HTR-8/SVneo (cell line): Measurements from ENCODE around the gene CPLANE1.
"Not testable (repeated sequence)": the region's sequence is repeated elsewhere in the genome, so short reads cannot be mapped to it uniquely, and the experiment has no call there.

Experiments used
- DNase-seq: peaks from one replicate; pipeline ENCODE4 v3.0.0; 2011; ENCODE audit warnings: low spot score, mixed read lengths; ENCODE audit not compliant: insufficient read length
- FAIRE-seq: peaks from 2 replicates; lab custom pipeline; 2011; peaks lifted over from hg19 to GRCh38; lab: Jason Lieb, UNC

Gene CPLANE1

GRCh38 chr5:37248970-37249814, at the start of gene CPLANE1:
TSS of gene CPLANE1 (minus strand) at chr5:37249376. CDS start at chr5:37247698, 1,678 bp downstream.
- peak; percentile 91 for FAIRE-seq
- DNase-seq, result peak; percentile 95

DNA sequence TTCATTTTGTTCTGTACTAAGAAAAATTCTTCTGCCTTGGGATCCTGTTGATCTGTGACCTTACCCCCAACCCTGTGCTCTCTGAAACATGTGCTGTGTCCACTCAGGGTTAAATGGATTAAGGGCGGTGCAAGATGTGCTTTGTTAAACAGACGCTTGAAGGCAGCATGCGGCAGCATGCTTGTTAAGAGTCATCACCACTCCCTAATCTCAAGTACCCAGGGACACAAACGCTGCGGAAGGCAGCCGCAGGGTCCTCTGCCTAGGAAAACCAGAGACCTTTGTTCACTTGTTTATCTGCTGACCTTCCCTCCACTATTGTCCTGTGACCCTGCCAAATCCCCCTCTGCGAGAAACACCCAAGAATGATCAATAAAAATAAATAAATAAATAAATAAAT, 47.1 kb upstream of the CPLANE1 start:
- not testable (repeated sequence) for DNase-seq, FAIRE-seq

- DNase-seq (no peak), FAIRE-seq (no peak)
These were observed 34.1 kb upstream of the CPLANE1 start for GRCh38 chr5:37283214-37283820.

DNA sequence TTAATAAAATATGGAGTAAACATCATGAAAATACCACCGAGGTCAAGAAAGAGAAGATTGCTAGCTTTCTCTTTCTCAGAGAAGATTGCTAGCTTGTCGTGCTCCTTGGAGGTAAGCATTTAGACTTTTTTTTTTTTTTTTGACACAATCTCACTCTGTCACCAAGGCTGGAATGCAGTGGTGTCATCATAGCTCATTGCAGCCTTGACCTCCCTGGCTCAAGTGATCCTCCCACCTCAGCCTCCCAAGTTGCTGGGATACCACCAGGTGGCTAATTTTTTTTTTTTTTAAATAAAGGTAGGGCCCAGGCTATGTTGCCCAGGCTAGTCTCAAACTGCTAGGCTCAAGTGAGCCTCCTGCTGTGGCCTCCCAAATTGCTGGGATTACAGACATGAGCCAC, 26.3 kb upstream of the CPLANE1 start:
- FAIRE-seq, result no peak
- DNase-seq, result no peak

DNA sequence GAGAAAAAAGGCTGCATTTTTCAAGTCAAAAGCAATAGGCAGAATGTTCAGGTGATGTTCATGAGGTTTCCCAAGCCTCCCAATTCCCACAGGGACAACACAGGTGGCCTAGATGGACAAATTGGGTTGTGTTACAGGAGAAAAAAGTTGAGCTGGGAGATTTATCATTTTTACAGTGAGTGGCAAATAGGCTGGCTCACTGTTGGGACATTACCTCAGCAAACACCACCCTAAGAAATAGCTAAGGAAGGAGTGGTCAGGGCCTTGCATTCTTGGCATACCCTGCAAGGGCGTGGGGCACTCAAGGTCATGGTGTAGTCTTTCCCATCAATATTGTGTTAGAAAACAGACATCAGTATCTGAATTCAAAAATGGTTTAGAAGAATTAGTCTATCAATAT, 23.3 kb upstream of the CPLANE1 start:
- peak; percentile 92 for DNase-seq
- FAIRE-seq, result peak; percentile 97

- not testable (repeated sequence) for FAIRE-seq, DNase-seq
These were observed 18.9 kb upstream of the CPLANE1 start for GRCh38 chr5:37268100-37268499.

DNA sequence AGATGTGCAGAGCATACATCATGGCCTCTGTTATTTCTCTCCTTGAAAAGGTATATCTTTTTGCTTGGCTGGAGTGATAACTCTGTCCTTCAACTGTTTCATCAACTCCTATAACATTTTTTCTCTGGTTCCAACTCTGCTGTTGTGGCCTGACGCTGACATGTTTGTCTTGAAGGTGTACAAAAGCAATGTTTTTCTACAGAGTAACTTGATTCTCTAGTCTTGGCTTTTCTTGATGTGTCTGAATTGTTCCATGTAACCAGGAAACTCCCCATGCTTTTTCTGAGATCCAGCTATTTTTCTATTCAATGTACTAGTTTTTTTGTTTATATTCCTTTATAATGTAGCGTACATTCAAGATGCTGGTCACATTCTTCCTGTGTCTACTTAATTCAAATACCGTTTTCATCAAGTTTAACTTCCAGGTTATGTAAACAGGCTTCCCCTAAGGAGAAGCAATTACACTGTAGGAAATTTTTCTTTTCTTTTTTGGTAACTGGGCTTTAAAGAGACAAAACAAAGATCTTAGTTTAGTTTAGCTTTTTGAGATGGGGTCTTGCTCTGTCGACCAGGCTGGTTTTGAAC, 6.7 kb upstream of the CPLANE1 start:
- FAIRE-seq (no peak), DNase-seq (no peak)

DNA sequence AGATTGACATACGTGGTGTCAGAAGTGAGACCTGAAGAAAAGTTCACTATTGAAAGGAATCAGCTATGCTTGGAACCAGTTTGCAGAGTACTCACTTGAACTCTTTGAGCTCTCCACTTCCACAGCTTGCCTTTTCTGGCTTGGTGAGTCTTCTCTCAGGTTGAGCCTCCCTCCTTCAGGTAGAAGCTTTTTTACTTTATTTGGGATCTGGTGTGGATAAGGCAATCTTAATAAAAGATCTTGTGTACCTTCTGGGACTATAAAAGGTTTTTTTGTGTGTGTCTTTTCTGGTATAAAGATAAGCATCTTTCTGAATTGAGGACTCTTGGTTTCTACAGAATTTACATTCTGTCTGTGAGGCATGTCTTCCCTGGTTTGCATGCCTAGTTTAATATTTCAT, 5.4 kb upstream of the CPLANE1 start:
- no peak for DNase-seq

DNA sequence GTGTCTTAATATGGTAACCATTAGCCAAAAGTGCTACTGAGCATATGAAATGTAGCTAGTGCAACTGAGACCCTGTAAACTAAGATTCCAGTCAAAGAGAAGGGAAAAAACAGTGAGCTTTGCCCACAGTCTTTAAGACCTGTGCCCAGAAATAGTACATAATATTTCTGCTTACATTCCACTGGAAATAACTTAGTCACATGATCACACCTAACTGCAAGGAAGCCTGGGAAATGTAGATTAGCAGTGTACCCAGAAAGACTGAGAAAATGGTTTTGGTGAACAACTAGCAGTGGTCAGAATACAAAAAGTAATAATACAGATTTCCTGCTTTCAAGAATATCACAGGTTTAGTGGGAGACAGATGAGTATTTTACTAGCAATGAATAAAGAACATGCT, 2.5 kb upstream of the CPLANE1 start:
- FAIRE-seq (no peak), DNase-seq (no peak)

More for the DNA sequence above, 5.4 kb upstream of the CPLANE1 start:
- FAIRE-seq, result no peak

- FAIRE-seq (peak; percentile 23), DNase-seq (no peak)
These were observed 614 bp upstream of the CPLANE1 start for GRCh38 chr5:37249815-37250164.

- FAIRE-seq (no peak), DNase-seq (no peak)
These were observed 681 bp downstream of the CPLANE1 start for GRCh38 chr5:37248421-37248969.

- DNase-seq, result no peak
- no peak for FAIRE-seq
These were observed 1.7 kb downstream of the CPLANE1 start for GRCh38 chr5:37247496-37247895.

GRCh38 chr5:37247036-37247435, 2.1 kb downstream of the CPLANE1 start:
- no peak for DNase-seq
- no peak for FAIRE-seq

DNA sequence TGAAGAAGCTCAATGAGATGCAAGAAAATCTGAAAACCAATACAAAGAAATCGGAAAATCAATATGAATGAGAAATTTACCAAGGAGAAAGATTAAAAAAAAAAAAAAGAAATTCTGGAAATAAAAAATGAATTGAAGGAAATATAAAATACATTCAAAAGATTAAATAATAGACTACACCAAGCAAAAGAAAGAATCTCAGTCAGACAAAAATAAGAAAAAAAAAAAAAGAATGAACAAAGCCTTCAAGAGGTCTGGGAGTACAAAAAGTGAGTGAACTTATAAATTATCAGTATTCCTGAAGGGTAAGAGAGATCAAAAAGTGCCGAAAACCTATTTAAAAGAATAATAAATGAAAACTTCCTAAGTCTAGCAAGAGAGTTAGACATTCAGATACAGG, 14.9 kb downstream of the CPLANE1 start:
- DNase-seq (no peak), FAIRE-seq (no peak)

DNA sequence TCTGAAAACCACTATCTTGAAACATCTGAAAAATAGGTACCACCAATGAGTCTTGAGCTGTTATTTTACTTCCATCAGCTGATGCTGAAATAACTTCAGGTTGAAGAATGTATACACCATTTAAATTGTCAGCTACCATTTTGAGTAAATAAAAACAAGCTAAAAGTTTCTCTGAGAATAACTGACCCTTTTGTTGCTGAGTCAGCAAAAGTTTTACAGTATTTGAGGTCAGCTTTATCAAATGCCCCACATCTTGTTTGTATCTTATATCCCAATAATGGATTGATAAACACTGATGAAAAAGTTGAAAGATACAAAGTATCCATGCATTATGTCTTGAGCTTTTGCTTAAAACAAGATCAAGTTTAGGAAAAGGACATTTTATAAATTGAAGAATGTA, 22.8 kb downstream of the CPLANE1 start:
- FAIRE-seq (no peak), DNase-seq (no peak)

- FAIRE-seq, result no peak
- no peak for DNase-seq
These were observed 27.0 kb downstream of the CPLANE1 start for GRCh38 chr5:37222181-37222580.

DNA sequence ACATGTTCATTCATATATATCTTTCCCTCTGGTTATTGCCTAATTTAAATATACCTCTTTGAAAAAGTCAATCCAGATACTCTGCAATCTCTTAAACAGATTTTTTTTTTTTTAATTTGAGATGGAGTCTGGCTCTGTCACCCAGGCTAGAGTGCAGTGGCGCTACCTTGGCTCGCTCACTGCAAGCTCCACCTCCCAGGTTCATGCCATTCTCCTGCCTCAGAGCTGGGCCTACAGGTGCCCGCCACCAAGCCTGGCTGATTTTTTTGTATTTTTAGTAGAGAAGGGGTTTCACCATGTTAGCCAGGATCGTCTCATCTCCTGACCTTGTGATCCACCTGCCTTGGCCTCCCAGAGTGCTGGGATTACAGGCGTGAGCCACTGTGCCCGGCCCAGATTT, 28.8 kb downstream of the CPLANE1 start:
- DNase-seq, FAIRE-seq: not testable (repeated sequence)

DNA sequence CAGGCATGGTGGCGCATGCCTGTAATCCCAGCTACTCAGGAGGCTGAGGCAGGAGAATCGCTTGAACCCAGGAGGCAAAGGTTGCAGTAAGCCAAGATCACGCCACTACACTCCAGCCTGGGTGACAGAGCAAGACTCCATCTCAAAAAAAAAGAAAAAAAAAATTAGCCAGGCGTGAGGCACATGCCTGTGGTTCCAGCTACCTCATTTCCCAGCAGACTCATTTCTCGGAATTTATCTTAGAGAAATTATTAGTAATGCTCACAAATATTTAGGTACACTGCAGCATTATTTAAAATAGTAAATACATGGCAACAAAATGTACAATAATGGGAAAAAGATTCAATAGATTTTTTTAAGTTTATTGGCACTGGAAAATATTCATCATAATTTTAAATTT, 29.8 kb downstream of the CPLANE1 start:
- DNase-seq, FAIRE-seq: not testable (repeated sequence)

DNA sequence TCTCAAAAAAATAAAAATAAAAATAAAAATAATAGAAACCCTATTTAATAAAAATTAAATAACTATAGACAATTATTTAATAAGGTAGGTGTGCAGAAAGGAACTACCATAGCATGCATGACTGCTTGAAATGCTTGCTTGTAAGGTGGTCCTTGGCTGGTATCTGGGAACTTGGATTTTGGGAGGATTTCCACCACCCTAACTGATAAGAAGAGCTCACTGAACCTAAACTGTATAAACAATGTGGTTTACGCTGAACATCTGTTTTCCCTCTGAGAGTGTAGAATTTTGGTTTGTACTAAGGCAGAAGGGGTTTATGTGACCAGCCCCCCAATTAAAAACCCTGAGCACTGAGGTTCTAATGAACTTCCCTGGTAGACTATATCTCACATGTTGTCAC, 31.2 kb downstream of the CPLANE1 start:
- DNase-seq, result no peak
- peak; percentile 26 for FAIRE-seq

DNA sequence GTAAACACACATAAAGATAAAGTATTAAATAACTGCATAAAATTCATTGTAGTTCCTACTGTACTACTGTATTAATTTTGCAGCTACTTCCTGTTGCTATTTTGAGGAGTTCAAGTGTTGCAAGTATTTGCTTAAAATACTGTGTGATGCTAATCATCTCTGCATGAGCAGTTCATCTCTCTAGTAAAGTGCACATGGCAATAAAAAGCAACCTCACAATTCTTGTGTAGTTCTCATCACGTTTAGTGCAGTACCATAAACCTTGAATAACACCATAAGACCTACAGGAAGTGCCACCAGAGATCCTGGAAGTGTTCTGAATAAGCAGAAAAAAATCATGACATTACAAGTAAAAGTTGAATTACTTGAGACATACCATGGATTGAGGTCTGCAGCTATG, 34.6 kb downstream of the CPLANE1 start:
- DNase-seq (no peak), FAIRE-seq (no peak)

DNA sequence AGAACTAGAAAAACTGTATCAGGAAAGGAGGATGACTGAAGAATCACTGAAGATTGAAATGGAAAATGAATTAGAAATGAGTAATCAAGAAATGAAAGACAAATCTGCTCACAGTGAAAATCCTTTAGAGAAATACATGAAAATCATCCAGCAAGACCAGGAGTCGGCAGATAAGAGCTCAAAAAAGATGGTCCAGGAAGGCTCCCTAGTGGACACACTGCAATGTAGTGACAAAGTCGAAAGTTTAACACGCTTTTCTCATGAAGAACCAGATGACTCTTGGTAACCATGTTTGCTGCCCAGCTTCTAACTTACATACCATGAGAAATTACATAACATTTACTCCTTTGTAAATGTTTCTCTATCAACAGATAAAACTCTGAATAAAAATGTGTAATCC, 37.1 kb downstream of the CPLANE1 start:
- FAIRE-seq (no peak), DNase-seq (no peak)
